Neuronal stem cell (in vitro differentiated cells): ENCODE results near the gene FBXL14.
A peak's percentile ranks its signal among the peaks of the same experiment; 100 is the strongest.

Source experiments
- DNase-seq: peaks from one replicate; pipeline ENCODE4 v3.0.0-alpha.2; 2013; ENCODE audit warnings: low spot score
- H2AFZ ChIP-seq: one replicate; pipeline ENCODE4 v1.6.1; 2013; ENCODE audit warnings: mild to moderate bottlenecking, low read length, inconsistent platforms
- H2AK5ac ChIP-seq: 2 replicates; pipeline ENCODE4 v1.6.1; 2013; ENCODE audit warnings: low read depth, mild to moderate bottlenecking, inconsistent platforms, low read length, moderate library complexity, mixed read lengths
- H2BK120ac ChIP-seq: 2 replicates; pipeline ENCODE4 v1.6.1; 2013; ENCODE audit warnings: low read depth, mild to moderate bottlenecking, inconsistent platforms, low read length, moderate library complexity, mixed read lengths
- H2BK12ac ChIP-seq: one replicate; pipeline ENCODE4 v1.6.1; 2013; ENCODE audit warnings: low read length, inconsistent platforms
- H2BK15ac ChIP-seq: 2 replicates; pipeline ENCODE4 v1.6.1; 2013; ENCODE audit warnings: mild to moderate bottlenecking, low read length, inconsistent platforms, mixed read lengths
- H2BK5ac ChIP-seq: one replicate; pipeline ENCODE4 v1.6.1; 2013; ENCODE audit warnings: inconsistent platforms, mild to moderate bottlenecking, low read length, moderate library complexity
- H3K14ac ChIP-seq: one replicate; pipeline ENCODE4 v1.6.1; 2013; ENCODE audit warnings: low read length, inconsistent platforms
- H3K18ac ChIP-seq: 2 replicates; pipeline ENCODE4 v1.6.1; 2013; ENCODE audit warnings: low read length, inconsistent platforms
- H3K23ac ChIP-seq: 2 replicates; pipeline ENCODE4 v1.6.1; 2013; ENCODE audit warnings: low read depth, mild to moderate bottlenecking, mixed read lengths, low read length, inconsistent platforms; ENCODE audit not compliant: poor library complexity
- H3K27ac ChIP-seq: replicated peaks from 3 replicates; pipeline ENCODE4 v1.5.1; 2013; ENCODE audit warnings: low read length, inconsistent platforms
- H3K27me3 ChIP-seq, 3 experiments: 2 replicates each; pipeline ENCODE4 v1.6.1; 2013; ENCODE audit warnings: low read length in 3 of 3, mild to moderate bottlenecking in 2 of 3, inconsistent platforms in 1 of 3, low read depth in 1 of 3, mixed read lengths in 1 of 3, moderate library complexity in 1 of 3; ENCODE audit not compliant: control insufficient read depth in 3 of 3, insufficient read depth in 3 of 3
- H3K36me3 ChIP-seq, 2 donors: replicated peaks in 1 of 2; 2 replicates each; pipeline ENCODE4 v1.6.1; 2013; ENCODE audit warnings: low read length in 2 of 2; ENCODE audit not compliant: control insufficient read depth in 2 of 2, insufficient read depth in 2 of 2
- H3K4ac ChIP-seq: 2 replicates; pipeline ENCODE4 v1.6.1; 2013; ENCODE audit warnings: inconsistent platforms, mild to moderate bottlenecking, low read length, moderate library complexity
- H3K4me1 ChIP-seq, 2 donors: 1 replicate in 1 of 2; 2 replicates in 1 of 2; pipeline ENCODE4 v1.6.1; 2013; ENCODE audit warnings: low read length in 2 of 2, low read depth in 1 of 2; ENCODE audit not compliant: control insufficient read depth in 2 of 2, insufficient read depth in 1 of 2
- H3K4me2 ChIP-seq: one replicate; pipeline ENCODE4 v1.6.1; 2013; ENCODE audit warnings: mild to moderate bottlenecking, low read length, inconsistent platforms; ENCODE audit not compliant: insufficient read depth, poor library complexity, severe bottlenecking
- H3K4me3 ChIP-seq, 2 donors: 2 replicates each; pipeline ENCODE4 v1.5.1; 2013; ENCODE audit warnings: low read length in 2 of 2, mild to moderate bottlenecking in 2 of 2, inconsistent platforms in 1 of 2, moderate library complexity in 1 of 2
- H3K79me1 ChIP-seq: one replicate; pipeline ENCODE4 v1.6.1; 2013; ENCODE audit warnings: low read depth, mild to moderate bottlenecking, inconsistent platforms, low read length, moderate library complexity
- H3K9ac ChIP-seq: one replicate; pipeline ENCODE4 v1.6.1; 2013; ENCODE audit warnings: mild to moderate bottlenecking, low read depth, low read length, inconsistent platforms; ENCODE audit not compliant: poor library complexity
- H3K9me3 ChIP-seq, 2 donors: replicated peaks in 1 of 2; 2 replicates each; pipeline versions ENCODE3 to v1.6.1; 2013; ENCODE audit warnings: low read length in 2 of 2, mild to moderate bottlenecking in 2 of 2, inconsistent platforms in 1 of 2, low read depth in 1 of 2, mixed read lengths in 1 of 2, moderate library complexity in 1 of 2; ENCODE audit not compliant: control insufficient read depth in 2 of 2, insufficient read depth in 1 of 2
- H4K8ac ChIP-seq: one replicate; pipeline ENCODE4 v1.6.1; 2013; ENCODE audit warnings: low read depth, mild to moderate bottlenecking, inconsistent platforms, low read length, moderate library complexity
- H4K91ac ChIP-seq: one replicate; pipeline ENCODE4 v1.6.1; 2013; ENCODE audit warnings: low read length, low read depth, mild to moderate bottlenecking, inconsistent platforms; ENCODE audit not compliant: poor library complexity
- WGBS, 2 donors: extraction: QIAGEN DNeasy Blood & Tissue Kit; methylation state at CpG; one replicate each; pipeline ENCODE4 v1.1.7; 2013; ENCODE audit warnings: missing lambda C conversion rate in 2 of 2, mixed read lengths in 1 of 2; ENCODE audit not compliant: insufficient read length in 2 of 2, insufficient replicate concordance in 1 of 2; ENCODE audit errors: extremely low coverage in 2 of 2; 5-methylcytosine and 5-hydroxymethylcytosine counted together

FBXL14 gene

DNA sequence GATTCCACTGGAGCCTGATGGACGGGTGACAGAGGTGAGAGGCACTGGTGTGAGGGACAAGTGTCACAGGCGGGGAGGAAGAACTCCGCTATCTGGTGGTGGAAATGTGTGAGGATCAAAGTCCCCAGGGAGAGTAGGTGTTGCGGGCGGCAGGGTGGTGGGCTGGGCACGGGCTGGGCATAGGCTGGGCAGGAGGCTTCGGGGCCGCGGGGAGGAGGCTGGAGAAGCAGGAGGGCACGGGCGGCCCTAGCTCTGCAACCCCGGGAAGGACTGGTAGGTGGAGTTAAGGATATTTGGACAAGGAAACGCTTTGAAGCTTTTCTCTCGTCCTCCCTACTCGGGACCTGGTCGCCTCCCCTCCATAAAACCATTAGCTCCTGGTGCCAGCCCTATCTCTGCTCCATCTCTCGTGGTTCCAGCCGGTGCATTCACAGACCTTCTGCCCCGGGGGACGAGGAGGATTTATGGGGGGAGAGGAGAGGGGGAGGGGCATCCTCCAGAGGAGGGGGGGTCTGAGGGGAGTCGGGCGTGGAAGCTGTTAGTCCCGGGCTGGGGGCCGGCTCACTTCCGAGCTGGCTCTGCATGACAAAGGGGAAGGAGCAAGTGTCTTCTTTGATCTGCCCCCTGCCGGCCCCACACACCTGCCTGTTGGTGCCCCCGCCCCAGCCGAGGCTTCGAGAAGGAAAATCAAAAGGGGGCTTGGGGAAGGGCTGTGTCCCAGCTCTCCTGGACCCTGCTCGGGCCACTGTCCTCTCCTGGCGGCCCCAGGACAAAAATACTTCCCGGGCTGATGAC lies 35.2 kb upstream of the FBXL14 start:
- peak overlapping the region; percentile 78 for H3K4me2 ChIP-seq
- H2BK5ac ChIP-seq = no peak overlapping the region
- peak overlapping the region; percentile 60 for H3K9ac ChIP-seq
- no peak overlapping the region for H3K14ac ChIP-seq
- H3K79me1 ChIP-seq = no peaks in the 10 kb centered on the region
- H2BK120ac ChIP-seq = no peak overlapping the region
- H3K18ac ChIP-seq = peak overlapping the region; percentile 86
- no peaks in the 10 kb centered on the region for H3K9me3 ChIP-seq
- H3K27me3 ChIP-seq = peaks cover 0 to 76% (median 25%) of the 10 kb centered on the region in 3 experiments
- peak overlapping the region; percentile 80 for H2AFZ ChIP-seq
- DNase-seq = peak; percentile 20
- H2BK12ac ChIP-seq = no peak overlapping the region
- peaks cover 19 to 31% of the 10 kb centered on the region in 2 donors for H3K4me1 ChIP-seq
- H3K23ac ChIP-seq = peak overlapping the region; percentile 26
- H4K91ac ChIP-seq = no peak overlapping the region
- H2BK15ac ChIP-seq = no peak overlapping the region
- no CpG with 5 or more reads among the region's 32 CpGs for WGBS, 2 donors
- H3K36me3 ChIP-seq = peaks cover 0 to 24% of the 10 kb centered on the region in 2 donors
- H3K4ac ChIP-seq = no peak overlapping the region
- H3K4me3 ChIP-seq = peak overlapping the region; percentile 18 to 61
- H4K8ac ChIP-seq = no peak overlapping the region
- H3K27ac ChIP-seq = no peak overlapping the region
- H2AK5ac ChIP-seq = peak overlapping the region; percentile 26

DNA sequence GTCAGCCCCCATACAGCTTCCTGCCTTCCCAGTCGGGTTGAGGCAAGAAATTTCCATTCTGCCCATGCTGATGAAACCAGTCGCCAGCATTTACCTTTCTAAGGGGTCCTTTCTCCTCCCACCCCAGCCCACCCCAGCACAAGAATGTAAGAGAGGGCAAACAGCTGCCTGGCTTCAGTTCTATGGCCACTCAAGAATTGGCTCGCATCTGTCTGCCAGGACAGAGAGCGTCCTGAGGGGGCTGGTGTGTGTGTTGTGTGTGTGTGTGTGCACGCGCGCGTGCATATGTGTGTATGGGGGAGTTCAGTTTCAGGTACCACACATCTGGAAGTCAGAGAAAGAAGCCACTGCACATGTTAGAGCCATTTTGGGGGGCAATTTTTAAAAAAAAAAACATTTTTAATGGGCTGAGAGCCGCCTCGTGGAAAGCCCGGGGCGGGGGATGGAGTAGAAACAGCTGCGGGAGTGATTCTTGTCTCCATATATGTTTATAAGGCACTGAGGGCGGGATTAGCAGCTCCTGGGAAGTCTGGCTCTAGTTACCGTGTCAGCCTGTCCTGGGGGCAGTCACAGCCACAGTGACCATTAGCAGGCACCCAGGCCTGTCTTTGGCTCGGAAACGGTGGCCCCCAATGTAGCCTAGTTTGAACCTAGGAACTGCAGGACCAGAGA lies 34.4 kb upstream of the FBXL14 start, which contains the start of gene WNT5B:
WNT5B (plus strand) TSS at position 566 of the 672 bp plus-strand sequence. CDS start 2,124 bp downstream, outside the sequence.
- H3K9me3 ChIP-seq = no peaks in the 10 kb centered on the region
- no CpG with 5 or more reads among the region's 17 CpGs for WGBS, 2 donors

DNA sequence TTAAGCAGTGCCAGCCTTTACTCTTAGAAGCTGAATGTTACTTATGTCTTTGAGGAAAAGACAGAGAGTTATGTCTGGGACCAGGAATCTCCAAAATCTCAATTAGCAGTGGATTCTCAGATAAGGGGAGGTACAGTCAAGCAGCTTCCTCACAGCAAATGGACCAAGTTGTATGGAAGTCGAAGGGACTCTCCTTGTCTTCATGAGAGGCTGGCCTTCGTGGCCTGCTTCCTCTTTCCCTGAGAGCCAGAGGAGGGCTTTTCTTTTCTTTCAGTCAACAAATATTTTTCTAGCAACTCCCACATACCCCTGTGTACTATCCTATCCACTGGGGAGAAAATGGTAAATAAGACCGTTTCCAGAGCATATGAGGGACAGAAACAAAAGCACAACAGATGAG lies 28.0 kb upstream of the FBXL14 start:
- Histone ChIP-seq H3K27me3 (peaks cover 0 to 26% (median 4%) of the 10 kb centered on the region in 3 experiments), H3K4ac (no peak overlapping the region), H3K36me3 (peaks cover 0 to 11% of the 10 kb centered on the region in 2 donors), H4K8ac (no peak overlapping the region), H3K4me2 (no peak overlapping the region), H2BK120ac (no peak overlapping the region), H2AK5ac (no peak overlapping the region), H3K14ac (no peak overlapping the region), H3K79me1 (peaks cover 2% of the 10 kb centered on the region), H3K27ac (no peak overlapping the region), H2BK15ac (no peak overlapping the region), H4K91ac (no peak overlapping the region), H3K18ac (no peak overlapping the region), H2BK5ac (no peak overlapping the region), H2AFZ (no peak overlapping the region), H3K23ac (no peak overlapping the region), H3K4me3 (no peak overlapping the region), H3K9me3 (no peaks in the 10 kb centered on the region), H3K9ac (no peak overlapping the region), H3K4me1 (peaks cover 0 to 10% of the 10 kb centered on the region in 2 donors), H2BK12ac (no peak overlapping the region)
- WGBS, 2 donors = no CpG with 5 or more reads among the region's 3 CpGs
- no peak for DNase-seq

More for the DNA sequence above, 34.4 kb upstream of the FBXL14 start, which contains the start of gene WNT5B:
- H3K79me1 ChIP-seq = no peaks in the 10 kb centered on the region
- H3K4me3 ChIP-seq = peak within 1 kb of the TSS; percentile 18 to 61
- H4K91ac ChIP-seq = no peak within 1 kb of the TSS
- H3K23ac ChIP-seq = peak within 1 kb of the TSS; percentile 26
- no peak within 1 kb of the TSS for H2BK12ac ChIP-seq
- peaks cover 0 to 22% of the 10 kb centered on the region in 2 donors for H3K36me3 ChIP-seq
- peaks cover 0 to 76% (median 25%) of the 10 kb centered on the region in 3 experiments for H3K27me3 ChIP-seq
- H2BK5ac ChIP-seq = no peak within 1 kb of the TSS
- H3K14ac ChIP-seq = peak within 1 kb of the TSS; percentile 33
- peak within 1 kb of the TSS; percentile 86 for H3K18ac ChIP-seq
- H3K27ac ChIP-seq = no peak within 1 kb of the TSS
- no peak within 1 kb of the TSS for H2BK15ac ChIP-seq
- H3K4ac ChIP-seq = no peak within 1 kb of the TSS
- no peak for DNase-seq
- H2AFZ ChIP-seq = peak within 1 kb of the TSS; percentile 80
- peak within 1 kb of the TSS; percentile 60 for H3K9ac ChIP-seq
- H2AK5ac ChIP-seq = peak within 1 kb of the TSS; percentile 26
- no peak within 1 kb of the TSS for H2BK120ac ChIP-seq
- H3K4me1 ChIP-seq = peaks cover 19 to 31% of the 10 kb centered on the region in 2 donors
- H3K4me2 ChIP-seq = peak within 1 kb of the TSS; percentile 78
- H4K8ac ChIP-seq = no peak within 1 kb of the TSS

DNA sequence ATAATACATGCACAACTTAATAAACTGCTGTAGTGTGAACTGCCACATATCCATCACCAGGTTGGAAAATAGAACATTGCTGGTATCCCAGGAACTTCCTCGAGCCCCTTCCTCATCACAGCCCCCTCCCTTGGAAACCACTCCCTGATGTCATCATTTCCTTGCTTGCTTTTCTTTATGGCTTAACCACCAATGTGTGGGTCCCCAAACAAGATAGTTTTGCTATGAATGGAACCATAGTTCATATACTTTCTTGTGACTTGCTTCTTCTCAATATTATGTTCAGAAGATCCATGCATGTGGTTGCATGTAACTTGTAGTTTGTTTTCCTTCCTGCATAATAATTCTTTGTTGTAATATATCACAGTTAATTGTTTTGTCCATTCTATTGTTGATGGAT lies 25.7 kb upstream of the FBXL14 start:
- Histone ChIP-seq H3K14ac (no peak overlapping the region), H3K18ac (no peak overlapping the region), H3K4me1 (peaks cover 0 to 8% of the 10 kb centered on the region in 2 donors), H4K8ac (no peak overlapping the region), H3K4me2 (no peak overlapping the region), H2AFZ (no peak overlapping the region), H3K23ac (no peak overlapping the region), H3K9me3 (no peaks in the 10 kb centered on the region), H4K91ac (no peak overlapping the region), H3K27me3 (peaks cover 0 to 37% (median 0%) of the 10 kb centered on the region in 3 experiments), H2BK12ac (no peak overlapping the region), H2AK5ac (no peak overlapping the region), H2BK15ac (no peak overlapping the region), H3K4me3 (no peak overlapping the region), H3K4ac (no peak overlapping the region), H3K36me3 (peaks cover 0 to 6% of the 10 kb centered on the region in 2 donors), H3K79me1 (peaks cover 4% of the 10 kb centered on the region), H3K9ac (no peak overlapping the region), H3K27ac (no peak overlapping the region), H2BK120ac (no peak overlapping the region), H2BK5ac (no peak overlapping the region)
- no peak for DNase-seq
- no CpG with 5 or more reads among the region's 1 CpG for WGBS, 2 donors
